Measurements from ENCODE around the gene APH1A.
A peak's percentile ranks its signal among the peaks of the same experiment; 100 is the strongest.
"Not testable (repeated sequence)": the region's sequence is repeated elsewhere in the genome, so short reads cannot be mapped to it uniquely, and the experiment has no call there.

Gene APH1A

DNA sequence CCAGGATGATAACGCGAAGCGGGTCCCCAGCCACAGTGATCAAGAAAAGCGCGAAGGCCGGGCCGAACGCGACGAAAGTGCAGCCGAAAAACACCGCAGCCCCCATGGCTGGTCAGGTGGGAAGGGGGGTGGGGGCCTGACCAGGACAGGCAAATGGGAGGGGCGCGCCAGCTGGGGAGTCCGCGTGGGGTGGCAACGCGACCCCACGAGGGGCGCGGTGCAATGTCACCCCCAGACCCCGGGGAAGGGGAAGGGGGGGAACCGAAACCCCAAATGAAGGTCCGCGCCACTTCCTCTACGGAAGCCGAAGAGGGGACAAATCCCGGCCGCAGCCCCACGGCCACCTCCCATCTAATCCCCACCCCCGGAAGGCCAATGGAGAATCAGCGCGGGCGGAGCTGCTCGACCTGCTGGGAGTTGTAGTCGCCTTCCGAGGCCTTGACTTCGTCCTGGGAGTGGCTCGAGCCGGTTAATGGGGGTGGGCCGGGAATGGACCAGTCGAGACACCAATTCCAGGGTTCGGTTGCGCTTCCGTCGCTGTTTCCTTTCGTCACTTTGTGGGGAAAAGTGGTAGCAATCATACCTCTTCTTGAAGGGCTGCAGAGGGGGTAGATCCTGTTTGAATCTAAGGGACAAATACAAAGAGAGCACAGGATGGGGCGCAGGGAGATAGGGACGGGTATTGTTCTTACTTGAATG, at the start of gene APH1A:
APH1A (minus strand) TSS at position 312 of the 699 bp plus-strand sequence; CDS start at position 106, 206 bp downstream.
- peak; percentile 88 for DNase-seq (ENCODE audit: low read depth)

DNA sequence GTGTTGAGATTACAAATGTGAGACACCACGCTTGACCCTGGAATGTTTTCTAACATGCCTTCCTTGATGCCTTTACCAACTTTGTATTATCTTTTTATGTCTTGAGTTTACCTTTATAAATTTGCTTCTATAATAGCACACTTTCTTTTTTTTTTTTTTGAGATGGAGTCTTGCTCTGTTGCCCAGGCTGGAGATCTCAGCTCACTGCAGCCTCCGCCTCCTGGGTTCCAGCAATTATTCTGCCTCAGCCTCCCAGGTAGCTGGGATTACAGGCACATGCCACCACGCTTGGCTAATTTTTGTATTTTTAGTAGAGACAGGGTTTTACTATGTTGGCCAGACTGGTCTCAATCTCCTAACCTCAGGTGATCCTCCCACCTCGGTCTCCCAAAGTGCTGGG, 45.9 kb upstream of the APH1A start:
- not testable (repeated sequence) for DNase-seq (ENCODE audit: low read depth)

DNA sequence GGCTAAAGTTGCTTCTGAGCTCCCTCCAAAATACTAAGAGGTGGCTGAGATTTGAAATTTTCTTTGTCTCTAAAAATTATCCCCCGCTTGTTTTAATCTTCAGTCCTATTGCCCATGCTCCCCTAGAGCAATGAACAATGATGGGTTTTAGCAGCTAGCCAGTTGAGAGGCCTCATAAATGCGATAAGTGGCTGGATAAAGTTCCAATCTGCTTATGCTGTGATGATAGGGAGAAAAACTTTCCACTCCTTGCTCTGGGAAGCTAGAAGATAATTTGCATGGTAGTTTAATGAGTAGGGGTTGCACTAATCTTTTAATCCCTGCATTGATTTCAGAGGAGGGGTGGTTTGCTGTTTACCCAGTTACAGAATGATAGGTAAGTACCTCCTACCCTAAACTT, 42.9 kb upstream of the APH1A start:
- no peak for DNase-seq (ENCODE audit: low read depth)

DNA sequence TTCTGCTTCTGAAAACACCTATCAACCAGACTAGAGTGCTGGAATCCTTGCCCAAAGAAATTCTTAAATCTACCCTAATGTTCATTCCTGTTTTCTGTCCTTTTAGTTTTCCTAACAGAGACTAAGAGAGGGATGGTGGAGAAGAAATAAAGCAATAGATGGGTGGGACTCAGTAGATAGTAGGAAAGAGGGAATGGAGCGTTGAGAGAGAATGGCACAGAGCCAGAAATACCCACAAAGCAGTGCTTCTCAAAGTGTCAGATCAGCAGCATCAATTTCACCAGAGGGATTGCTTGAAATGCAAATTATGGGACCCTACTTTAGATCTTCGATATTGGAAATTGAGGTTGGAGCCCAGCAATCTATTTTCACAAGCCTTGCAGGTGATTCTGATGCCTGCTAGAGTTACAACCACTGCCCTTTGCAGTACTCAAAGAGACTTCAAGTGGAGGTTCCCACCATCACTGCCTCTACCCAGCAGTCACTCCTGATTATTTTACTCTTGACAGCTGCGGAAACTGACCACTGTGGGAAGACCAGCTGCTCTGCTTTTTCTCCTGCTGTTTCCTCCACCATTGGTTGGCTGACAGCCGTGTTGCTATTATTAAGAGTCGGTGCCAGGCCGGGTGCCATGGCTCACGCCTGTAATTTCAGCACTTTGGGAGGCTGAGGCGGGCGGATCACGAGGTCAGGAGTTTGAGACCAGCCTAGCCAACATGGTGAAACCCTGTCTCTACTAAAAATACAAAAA, 41.1 kb upstream of the APH1A start:
- no peak for DNase-seq (ENCODE audit: low read depth)

DNA sequence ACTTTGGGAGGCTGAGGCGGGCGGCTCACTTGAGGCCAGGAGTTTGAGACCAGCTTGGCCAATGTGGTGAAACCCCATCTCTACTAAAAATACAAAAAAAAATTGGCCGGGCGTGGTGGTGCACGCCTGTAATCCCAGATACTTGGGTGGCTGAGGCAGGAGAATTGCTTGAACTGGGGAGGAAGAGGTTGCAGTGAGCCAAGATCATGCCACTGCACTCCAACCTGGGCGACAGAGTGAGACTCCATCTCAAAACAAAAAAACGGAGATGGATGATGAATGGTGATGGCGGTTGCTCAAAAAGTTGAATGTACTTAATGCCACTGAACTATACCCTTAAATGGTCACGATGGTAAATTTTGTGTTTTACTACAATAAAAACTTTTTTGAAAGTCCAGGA, 39.8 kb upstream of the APH1A start:
- DNase-seq (ENCODE audit: low read depth): not testable (repeated sequence)

DNA sequence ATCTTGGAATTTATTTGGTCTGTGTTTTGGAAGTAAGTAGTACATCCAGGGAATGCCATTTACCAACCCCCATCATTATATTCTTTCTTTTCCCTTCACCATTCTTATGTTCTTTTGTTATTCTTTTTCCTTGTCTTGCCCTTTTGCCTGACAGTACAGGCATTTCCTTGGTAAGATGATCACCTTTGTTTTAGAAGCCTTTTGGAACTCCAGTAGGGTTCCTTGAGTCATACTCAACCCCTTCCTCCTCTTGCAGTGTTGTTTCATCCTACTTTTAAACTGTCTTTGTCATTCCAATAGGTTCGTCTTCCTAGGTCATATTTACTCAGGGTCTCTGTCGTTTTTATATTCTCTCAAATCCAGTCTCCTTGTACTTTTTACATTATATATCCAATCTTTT, 34.1 kb upstream of the APH1A start:
- no peak for DNase-seq (ENCODE audit: low read depth)

DNA sequence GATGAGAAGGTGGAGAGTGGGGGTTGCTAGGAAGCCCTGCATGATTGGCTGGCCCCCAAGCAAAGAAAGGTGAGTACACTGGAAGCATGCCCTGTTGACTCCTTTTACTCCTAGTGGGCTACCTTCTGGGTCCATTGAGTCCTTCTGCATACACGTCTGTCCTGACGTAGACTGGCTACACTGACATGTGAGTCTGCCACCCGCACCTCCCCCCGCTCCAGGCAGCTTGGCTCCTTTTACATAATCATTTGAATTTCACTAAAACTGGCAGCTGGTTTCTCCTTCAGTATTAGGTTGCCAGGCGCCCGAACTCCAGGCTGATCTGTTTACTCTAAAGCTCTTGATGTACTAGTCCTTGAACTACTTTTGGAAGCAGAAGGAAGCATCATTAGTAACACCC, 33.5 kb upstream of the APH1A start:
- DNase-seq (ENCODE audit: low read depth): no peak

DNA sequence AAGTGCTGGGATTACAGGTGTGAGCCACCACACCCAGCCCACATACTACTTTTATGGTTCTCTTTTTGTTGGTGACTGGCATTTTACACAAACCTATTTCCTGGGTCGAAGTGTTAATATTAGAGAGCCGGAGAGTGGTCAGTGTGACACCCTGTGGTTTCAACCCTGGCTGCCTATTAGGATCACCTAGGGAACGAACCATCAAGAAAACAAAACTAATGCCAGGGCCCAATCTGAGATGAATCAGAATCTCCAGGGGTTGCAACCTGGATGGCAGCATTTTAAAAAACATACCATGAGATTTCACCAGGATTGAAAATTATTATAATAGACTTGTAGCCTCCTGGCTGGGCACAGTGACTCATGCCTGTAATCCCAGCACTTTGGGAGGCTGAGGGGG, 30.9 kb upstream of the APH1A start:
- no peak for DNase-seq (ENCODE audit: low read depth)

DNA sequence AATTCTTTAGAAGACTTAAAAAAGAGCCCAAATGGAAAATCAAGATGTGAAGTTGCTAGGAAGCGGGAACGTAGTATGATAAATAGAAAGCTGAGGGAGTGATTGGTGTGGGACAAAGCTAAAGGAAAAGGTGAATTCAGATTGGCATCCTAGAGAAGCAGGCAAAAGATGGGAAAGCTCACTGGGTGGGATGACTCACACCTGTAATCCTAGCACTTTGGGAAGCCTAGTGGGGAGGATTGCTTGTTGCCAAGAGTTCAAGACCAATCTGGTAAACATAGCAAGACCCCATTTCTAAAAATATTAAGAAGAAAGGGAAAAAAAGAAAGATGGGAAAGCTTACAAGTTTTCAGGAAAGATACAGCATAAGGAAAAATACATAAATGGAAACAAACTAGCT, 26.7 kb upstream of the APH1A start:
- DNase-seq (ENCODE audit: low read depth): no peak

DNA sequence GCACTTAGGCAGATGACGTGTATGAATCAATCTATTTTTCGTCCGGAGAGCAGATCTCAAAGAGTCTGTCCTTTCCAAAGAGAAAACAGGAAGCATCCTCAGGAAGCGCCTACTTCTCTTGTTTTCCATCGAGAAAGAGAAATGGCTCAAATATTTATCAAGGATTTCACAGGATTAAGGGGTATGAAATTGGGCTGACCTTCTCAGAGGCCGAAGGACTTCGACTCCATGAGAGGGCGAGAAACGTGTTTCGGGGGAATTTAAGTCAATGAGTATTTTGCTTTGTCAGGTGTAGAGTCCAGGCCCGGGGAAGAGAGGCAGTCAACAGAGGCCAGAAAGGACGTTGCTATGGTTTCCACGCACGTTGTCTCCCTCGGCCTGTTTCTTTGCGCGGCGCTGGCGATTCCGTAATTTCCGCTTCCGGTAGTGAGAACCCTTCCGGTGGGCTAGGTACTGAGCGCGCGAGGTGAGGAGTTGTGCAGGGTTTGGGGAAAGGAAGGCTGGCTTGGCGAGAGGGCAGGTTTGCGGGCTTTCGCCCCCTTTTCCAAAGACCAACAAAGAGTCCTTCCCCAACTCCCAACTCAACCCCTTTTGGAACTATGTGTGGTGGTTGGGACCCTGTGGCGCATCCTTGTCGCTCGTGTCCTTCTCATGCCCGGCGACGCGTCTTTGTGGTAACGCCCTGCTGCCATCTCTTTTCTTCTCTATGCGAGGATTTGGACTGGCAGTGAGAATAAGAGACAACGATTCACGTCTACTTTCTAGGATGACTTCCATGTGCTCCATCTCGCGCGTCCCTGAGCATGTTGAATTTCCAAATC, 24.8 kb upstream of the APH1A start, which contains the start of gene MRPS21:
MRPS21 (plus strand) TSS at position 429 of the 821 bp plus-strand sequence. CDS start 506 bp downstream, outside the sequence.
- peak; percentile 55 for DNase-seq (ENCODE audit: low read depth)

DNA sequence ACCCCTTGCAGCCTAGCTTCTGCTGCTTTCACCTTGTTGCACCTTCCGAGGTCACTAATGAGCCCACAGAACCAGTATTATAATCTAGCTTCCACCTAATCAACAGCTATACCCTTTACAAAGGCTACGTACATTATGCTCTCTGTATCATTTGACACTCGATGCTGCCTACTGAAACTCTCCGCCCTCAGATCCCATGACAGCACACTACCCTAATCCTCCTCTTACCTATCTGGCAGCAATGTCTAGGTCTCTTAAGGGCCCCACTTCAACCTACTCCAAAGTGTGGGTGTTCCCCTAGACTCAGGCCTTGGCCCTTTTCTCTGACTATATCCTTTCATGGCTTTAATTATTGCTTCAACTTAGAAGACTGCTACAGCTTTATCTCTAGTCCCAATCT, 20.0 kb upstream of the APH1A start:
- DNase-seq (ENCODE audit: low read depth): no peak

DNA sequence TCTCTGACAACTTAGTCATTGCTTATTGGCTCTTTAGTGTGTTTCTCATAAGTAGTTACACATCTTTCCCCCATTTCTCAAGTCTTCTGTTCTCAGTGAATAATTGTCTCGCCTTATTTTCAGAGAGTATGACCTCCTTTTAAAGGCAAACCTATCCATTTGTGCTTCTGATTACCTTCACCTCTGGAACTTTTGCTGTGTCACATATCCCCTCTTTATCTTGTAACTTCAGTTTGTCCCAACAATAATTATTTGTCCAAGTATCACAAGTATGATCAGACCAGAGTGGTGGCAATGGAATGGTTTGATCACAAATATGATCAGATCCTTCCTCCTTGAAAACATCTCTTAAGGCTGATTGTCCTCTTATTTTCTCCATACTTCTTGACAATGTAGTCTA, 19.6 kb upstream of the APH1A start:
- DNase-seq (ENCODE audit: low read depth): no peak

DNA sequence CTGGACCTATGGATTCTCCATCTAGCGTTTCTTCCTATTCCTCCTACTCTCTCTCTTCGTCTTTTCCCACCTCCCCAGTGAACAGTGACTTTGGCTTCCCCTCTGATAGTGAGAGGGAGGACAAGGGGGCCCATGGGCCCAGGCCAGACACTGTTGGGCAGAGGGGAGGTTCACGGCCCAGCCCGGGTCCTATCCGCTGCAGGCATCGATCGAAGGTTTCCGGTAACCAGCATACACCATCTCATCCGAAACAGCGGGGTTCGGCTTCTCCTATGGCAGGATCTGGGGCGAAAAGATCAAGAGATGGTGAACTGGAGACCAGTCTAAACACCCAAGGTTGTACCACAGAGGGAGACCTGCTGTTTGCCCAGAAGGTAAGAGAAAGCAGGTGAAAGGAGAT, 14.4 kb upstream of the APH1A start:
- DNase-seq (ENCODE audit: low read depth): no peak

DNA sequence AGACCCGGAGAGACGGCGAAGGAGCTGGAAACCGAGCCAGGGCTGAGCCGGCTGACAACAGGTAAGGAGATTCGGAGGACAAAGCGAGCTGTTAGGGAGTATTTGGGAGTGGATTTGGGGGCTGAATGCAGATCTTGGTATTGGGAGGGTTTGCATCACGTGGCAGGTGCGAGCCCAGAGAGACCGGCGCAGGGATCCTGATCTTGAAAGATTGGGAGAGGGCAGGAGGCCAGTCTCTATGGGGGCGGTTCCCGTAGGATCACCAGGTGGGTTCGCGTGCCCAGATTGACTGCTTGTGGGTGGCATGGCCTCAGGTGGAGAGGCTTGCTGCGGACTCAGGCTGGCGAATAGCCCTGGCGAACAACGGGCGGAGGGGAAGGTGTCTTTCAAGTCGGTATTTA, 13.7 kb upstream of the APH1A start:
- DNase-seq (ENCODE audit: low read depth): no peak

DNA sequence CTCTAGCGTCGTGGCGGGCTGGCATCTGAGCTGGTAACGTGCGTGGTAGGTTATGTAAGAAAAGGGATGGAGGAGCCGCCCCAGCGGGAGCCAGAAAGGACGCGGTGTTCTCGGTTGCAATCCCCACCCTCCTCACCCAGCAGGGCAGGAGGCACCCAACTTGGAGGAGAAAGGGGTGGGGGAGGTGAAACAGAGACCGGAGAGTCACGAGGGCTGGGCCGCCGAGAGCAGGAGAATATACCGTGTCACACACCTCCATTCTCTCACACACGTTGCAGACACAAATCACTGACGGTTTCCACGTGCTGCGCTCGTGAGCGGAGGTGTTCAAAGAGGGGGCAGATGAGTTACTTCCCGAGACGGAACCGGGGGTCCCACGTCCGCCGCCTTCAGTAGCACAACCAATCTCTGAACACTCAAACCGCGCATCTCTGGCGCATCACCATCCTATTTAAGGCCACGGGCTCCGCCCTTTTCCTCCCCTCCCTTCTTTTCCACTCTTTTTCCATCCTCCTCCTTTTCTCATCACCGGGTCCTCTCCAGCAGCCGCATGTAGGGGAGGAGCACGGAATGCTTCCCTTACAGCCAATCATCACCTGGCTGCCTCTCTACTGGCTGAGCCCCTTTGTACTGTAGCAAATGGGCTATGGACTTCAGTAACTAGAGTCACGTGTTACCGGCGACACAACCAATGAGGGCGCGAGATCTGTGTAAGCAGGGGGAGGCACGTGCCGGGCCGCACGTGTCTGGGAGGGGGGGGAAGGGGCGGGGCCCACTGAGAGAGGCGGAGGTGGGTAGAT, 13.1 kb upstream of the APH1A start, which contains the start of gene CIART:
CIART (plus strand) TSS at position 797 of the 800 bp plus-strand sequence. CDS start 714 bp downstream, outside the sequence.
- peak; percentile 95 for DNase-seq (ENCODE audit: low read depth)

DNA sequence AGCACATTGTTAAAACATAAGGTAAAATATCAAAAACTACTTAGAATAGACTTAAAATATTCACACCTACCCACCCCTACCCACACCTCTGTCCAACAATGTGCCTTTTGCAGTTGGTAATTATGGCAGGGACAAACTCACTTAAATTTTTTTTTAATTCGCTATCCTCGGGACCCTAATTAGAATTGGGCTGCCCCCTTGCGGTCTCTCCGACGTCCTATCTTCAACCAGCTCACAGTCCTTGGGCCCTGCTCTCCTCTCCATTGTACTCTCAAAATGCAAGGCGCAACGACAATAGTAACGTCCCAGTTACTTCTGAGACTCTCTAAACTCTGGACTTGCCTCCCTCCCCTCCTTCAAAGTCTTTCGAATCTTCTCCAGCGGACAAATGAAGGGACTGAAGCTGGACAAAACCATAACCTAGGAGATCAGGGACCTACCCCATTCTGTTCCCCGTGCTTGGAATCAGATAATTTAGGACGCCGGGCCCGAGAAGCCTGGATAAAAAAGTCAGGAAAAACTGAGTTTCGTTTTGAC, 12.5 kb upstream of the APH1A start:
- DNase-seq (ENCODE audit: low read depth): no peak

DNA sequence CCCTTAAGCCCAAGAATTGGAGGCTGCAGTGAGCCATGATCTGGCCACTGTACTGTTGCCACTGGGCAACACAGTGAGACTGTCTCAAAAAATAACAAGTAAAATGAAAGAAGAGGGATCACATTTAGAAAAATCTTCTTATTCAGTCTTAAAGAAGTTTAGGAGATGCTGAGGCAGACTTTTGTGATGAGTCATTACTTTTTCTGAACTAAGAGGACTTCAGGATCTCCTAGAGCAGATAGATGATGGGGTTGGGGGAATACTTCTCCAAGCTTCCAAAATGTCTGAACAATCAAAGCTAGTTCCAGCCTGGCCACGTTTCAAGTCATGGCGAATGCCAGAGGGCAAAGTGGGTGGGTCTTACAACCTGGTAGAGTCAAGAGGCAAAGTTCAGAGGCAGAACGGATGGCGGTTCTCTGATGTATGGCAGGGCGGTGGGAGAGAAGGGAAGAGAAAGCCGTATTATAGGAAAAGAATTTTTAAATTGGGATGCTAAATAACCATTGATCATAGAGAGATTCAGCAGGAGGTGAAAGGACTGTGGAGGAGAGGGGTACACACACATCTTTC, 11.4 kb upstream of the APH1A start:
- no peak for DNase-seq (ENCODE audit: low read depth)

DNA sequence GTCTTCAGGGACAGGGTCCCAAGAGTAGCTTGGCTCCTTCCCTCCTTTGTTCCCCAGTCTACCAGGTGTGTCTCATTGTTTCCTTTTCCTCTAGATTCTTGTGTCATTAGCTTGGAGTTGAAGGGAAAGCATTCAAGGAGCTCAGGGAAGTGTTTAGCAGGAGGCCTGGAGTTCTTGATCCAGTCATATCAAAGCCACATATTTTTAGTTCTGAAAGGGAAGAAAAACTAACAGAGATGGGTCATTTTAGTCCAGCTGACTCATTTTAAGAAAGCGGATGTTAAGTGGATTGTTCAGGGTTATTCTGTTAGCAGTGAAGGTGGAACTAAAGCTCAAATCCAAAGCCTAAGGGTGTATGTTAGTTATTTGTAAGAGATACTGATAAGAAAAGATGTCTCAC, 4.5 kb upstream of the APH1A start:
- no peak for DNase-seq (ENCODE audit: low read depth)

DNA sequence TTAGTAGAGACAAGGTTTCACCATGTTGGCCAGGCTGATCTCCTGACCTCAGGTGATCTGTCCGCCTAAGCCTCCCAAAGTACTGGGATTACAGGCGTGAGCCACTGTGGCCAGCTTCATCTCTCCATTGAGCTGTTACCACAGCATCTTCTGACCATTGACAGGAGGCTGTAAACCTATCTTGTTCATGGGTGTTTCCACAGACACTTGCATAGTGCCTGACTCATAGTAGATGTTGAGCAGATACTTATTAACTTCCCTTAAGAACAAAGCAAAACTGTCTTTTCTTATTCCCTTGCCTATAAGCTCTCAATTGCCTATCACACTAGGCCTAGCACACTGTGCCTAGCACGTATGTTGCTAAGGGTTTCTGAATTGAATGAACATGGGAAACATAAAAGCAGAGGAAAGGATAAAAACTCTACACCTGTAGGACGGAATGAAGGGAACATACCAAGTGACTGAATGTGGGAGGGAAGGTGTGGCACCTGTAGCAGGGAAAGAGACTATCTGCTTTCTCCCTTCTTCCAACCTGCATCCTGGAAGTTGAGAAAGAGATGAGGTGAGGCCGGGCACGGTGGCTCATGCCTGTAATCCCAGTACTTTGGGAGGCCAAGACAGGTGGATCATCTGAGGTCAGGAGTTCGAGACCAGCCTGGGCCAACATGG, 2.6 kb upstream of the APH1A start:
- DNase-seq (ENCODE audit: low read depth): no peak

DNA sequence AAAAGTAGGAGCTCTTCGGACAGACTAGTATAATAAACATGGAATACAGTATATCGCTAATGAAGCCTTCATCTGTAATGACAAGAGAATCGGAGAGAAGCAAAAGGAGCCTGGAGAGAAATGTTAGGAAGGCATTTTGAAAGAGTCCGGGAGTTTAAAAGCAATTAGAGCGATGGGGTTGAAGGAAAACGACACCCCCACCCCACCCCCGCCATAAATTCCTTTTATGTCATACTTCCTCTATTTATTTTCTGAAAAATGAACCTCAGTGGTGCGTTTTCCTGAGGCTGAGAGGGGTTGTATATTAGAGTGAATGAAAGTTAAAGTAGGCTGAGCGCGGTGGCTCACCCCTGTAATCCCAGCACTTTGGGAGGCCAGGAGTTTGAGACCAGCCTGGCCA, 635 bp upstream of the APH1A start:
- DNase-seq (ENCODE audit: low read depth): no peak

DNA sequence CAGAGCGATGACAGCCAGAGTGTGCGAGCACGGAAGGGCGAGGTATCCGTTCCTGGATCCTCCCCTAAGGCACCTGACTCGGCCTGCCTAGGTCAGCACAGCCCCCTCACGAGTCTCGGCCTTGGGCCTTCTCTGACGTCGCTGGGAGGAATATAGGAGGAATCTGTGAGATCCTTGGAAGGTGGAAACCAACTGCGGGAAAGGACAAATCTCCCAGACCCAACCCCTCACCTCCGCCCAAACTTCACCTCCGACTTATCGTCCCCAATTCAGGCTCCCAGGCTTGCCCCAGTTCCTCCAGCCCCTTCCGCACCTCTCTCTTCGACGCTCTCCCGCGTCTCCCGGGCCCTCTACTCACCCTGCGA, 494 bp downstream of the APH1A start:
- DNase-seq (ENCODE audit: low read depth): no peak
